ENCODE measurements around the gene RASAL2.
"Not testable (repeated sequence)": the region's sequence is repeated elsewhere in the genome, so short reads cannot be mapped to it uniquely, and the experiment has no call there.

Gene RASAL2

GRCh38 chr1:178345807-178346206 lies 251.9 kb downstream of the RASAL2 start:
- DNase-seq (ENCODE audit: low read depth) = peak; percentile 24

DNA sequence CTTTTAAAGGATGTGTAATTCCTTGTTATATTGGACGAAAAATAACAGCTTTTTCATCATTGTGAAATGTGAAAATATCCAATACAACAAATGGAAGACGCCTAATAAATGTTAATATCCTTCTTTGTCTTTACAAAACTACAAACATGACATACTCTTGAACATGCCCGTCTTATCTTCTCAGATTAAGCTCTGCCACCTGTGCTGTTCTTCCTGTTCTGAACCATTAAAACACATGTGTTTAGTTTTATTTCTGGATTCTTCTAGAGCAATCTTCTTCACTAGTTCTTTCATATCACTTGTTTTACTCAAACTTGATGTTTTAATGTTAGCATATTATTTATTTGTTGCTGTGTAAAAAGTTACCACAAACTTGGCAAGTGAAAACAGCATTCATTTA lies 255.9 kb downstream of the RASAL2 start:
- no peak for DNase-seq (ENCODE audit: low read depth)

DNA sequence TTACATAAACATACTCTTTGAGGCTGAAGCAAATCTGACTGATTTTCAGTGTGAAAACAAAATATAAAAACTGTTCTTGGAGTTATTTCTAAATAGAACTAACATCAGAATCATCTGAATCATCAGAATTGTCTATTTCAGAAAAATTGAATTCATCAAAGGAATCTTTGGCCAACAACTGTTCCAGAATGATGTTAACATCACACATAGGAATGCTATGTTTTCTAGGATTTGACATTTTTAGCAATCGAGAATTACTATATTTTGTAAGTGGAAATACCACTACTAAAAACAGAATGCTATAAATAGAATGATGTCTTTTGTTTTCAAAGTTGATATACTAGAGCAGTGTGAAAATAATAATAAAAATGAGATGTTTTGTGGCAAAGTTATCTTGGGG lies 258.0 kb downstream of the RASAL2 start:
- DNase-seq (ENCODE audit: low read depth) = peak; percentile 61

- no peak for DNase-seq (ENCODE audit: low read depth)
Observed at GRCh38 chr1:178352790-178353416, 259.0 kb downstream of the RASAL2 start.

GRCh38 chr1:178353524-178353923 lies 259.6 kb downstream of the RASAL2 start:
- DNase-seq (ENCODE audit: low read depth) = no peak

DNA sequence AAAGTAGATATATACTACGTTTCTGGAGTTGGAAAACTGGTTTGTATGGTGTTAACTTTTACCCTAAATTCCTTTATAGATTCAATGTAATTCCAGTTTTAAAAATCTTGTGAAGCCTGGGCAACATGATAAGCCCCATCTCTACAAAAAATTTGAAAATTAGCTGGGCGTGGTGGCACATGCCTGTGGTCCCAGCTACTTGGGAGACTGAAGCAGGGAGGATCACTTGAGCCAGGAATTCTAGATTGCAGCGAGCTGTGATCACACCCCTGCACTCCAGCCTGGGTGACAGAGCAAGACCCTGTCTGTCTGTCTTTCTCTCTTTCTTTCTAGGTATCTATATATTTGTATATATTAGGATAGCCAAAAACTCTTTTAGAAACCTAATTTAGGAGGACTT lies 260.9 kb downstream of the RASAL2 start:
- DNase-seq (ENCODE audit: low read depth) = no peak

- DNase-seq (ENCODE audit: low read depth) = no peak
Observed at GRCh38 chr1:178356299-178356698, 262.4 kb downstream of the RASAL2 start.

DNA sequence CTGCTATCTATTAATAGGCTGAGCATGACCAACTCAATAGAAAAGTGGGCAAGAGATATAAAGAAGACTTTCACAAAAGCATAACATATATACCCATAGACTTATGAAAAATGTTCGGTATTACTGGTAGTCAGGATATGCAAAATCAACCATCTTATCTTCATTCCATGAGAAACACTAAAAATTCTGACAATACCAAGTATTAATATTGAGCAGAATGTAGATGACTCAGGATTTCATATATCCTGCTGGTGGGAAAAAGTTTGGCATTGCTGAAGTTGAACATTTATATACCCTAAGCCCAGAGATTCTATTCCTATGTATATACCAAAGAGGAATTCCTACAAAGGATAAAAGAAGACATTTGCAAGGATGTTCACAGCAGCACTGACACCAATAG lies 264.6 kb downstream of the RASAL2 start:
- DNase-seq (ENCODE audit: low read depth) = no peak

- DNase-seq (ENCODE audit: low read depth) = no peak
Observed at GRCh38 chr1:178360421-178360820, 266.5 kb downstream of the RASAL2 start.

DNA sequence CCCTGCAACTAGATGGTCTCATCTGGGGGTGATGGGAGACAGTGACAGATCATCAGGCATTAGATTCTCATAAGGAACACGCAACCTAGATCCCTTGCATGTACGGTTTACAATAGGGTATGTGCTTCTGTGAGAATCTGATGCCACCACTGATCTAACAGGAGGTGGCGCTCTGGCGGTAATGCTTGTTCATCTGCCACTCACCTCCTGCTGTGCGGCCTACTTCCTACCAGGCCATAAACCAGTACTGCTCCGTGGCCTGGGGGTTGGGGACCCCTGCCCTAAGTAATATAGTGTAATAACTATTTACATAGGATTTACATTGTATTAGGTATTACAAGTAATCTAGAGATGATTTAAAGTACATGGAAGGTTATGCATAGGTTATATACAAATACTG lies 267.9 kb downstream of the RASAL2 start:
- no peak for DNase-seq (ENCODE audit: low read depth)

DNA sequence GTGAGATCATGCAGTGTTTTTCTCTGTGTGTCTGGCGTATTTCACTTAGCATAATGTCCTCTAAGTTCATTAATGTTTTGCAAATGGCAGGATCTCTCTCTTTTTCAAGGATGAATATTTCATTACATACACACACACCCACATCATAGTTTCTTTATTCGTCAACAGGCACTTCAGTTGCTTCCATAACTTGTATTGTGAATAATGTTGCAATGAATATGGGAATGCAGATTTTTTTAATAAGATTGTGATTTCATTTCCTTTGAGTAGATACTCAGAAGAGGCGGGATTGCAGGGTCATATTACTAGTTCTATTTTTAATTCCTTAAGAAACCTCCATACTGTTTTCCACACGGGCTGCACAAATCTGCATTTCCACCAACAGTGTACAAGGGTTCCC lies 268.8 kb downstream of the RASAL2 start:
- peak; percentile 78 for DNase-seq (ENCODE audit: low read depth)

- DNase-seq (ENCODE audit: low read depth) = no peak
Observed at GRCh38 chr1:178364782-178365181, 270.9 kb downstream of the RASAL2 start.

- DNase-seq (ENCODE audit: low read depth) = no peak
Observed at GRCh38 chr1:178367151-178367550, 273.2 kb downstream of the RASAL2 start.

GRCh38 chr1:178368208-178368607 lies 274.3 kb downstream of the RASAL2 start:
- DNase-seq (ENCODE audit: low read depth) = no peak

DNA sequence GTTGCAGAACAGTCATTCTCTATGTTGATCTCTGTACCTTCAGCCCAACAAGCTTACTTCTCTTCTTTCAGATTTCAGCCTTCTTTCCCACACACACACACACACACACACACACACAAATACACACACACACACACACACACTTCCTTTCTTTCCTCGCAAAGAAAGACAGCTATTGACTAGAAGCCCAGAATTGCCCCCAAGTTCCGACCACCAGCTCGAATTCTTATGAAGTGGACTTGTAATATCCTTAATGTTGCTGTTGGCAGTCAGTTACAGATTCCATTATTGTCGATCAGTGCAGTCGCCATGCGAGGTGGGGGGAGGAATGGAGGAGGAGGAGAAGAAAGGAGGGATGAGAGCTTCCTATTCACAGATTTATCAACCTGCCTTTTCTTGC lies 277.3 kb downstream of the RASAL2 start:
- DNase-seq (ENCODE audit: low read depth) = peak; percentile 38

- no peak for DNase-seq (ENCODE audit: low read depth)
Observed at GRCh38 chr1:178371933-178372388, 278.1 kb downstream of the RASAL2 start.

- DNase-seq (ENCODE audit: low read depth) = no peak
Observed at GRCh38 chr1:178374016-178374415, 280.1 kb downstream of the RASAL2 start.

DNA sequence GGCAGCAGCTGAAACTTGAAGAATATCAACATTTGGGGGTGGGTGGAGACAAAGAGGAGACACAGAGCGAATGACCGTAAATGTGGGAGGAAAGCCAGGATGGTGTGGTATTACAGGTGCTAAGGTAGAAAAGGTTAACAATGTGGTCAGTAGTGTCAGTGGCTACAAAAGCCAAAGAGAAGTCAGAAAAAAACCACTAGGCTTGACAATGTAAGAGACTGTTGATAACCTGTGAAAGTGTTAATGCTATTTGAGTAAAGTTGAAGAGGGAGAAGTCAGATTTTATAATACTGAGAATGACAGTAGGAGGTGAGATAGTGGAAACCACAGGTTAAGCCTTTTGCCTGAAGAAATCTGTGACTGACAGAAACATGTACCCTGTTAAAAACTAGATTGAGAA lies 282.1 kb downstream of the RASAL2 start:
- DNase-seq (ENCODE audit: low read depth) = no peak

GRCh38 chr1:178379807-178380206 lies 285.9 kb downstream of the RASAL2 start:
- no peak for DNase-seq (ENCODE audit: low read depth)

DNA sequence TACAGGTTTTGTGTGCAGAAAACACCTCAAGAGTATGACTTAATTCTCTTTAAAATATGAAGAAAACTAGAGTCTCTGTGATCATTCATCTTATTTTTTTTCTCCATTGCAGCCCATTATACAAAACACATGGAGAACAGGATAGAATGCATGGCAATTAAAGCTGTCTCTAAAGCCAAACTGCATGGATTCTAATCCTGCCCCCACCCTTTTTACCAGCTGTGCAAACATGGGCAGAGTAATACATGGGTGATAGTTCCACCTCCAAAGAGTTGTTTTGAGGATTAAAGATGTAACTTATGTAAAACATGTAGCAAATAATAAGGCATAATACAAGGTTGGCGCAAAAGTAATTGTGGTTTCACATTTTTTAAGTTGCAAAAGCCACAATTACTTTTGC lies 288.5 kb downstream of the RASAL2 start:
- DNase-seq (ENCODE audit: low read depth) = no peak

GRCh38 chr1:178385662-178386061 lies 291.8 kb downstream of the RASAL2 start:
- no peak for DNase-seq (ENCODE audit: low read depth)

- DNase-seq (ENCODE audit: low read depth) = peak; percentile 63
Observed at GRCh38 chr1:178388418-178389145, 294.7 kb downstream of the RASAL2 start.

- DNase-seq (ENCODE audit: low read depth) = peak; percentile 16
Observed at GRCh38 chr1:178389441-178389840, 295.5 kb downstream of the RASAL2 start.

DNA sequence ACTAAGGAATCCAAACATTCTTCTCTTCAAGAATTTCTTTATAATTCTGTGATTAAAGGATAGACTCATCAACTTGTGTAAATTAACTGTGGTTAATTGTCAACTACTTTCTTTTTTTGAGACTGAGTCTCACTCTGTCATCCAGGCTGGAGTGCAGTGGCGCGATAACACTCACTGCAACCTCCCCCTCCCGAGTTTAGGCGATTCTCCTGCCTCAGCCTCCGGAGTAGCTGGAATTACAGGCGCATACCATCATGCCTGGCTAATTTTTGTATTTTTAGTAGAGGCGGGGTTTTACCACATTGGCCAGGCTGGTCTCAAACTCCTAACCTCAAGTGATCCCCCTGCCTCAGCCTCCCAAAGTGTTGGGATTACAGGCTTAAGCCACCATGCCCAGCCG lies 296.4 kb downstream of the RASAL2 start:
- not testable (repeated sequence) for DNase-seq (ENCODE audit: low read depth)

Data from fibroblast of gingiva (primary cell).